ENCODE data around the gene STK24. TPM values are rescaled to one million over a fixed set of nuclear protein-coding genes. Genes with fewer than 3 reads are reported as not detected.

Gene STK24
- total RNA-seq: 72.9 TPM

DNA sequence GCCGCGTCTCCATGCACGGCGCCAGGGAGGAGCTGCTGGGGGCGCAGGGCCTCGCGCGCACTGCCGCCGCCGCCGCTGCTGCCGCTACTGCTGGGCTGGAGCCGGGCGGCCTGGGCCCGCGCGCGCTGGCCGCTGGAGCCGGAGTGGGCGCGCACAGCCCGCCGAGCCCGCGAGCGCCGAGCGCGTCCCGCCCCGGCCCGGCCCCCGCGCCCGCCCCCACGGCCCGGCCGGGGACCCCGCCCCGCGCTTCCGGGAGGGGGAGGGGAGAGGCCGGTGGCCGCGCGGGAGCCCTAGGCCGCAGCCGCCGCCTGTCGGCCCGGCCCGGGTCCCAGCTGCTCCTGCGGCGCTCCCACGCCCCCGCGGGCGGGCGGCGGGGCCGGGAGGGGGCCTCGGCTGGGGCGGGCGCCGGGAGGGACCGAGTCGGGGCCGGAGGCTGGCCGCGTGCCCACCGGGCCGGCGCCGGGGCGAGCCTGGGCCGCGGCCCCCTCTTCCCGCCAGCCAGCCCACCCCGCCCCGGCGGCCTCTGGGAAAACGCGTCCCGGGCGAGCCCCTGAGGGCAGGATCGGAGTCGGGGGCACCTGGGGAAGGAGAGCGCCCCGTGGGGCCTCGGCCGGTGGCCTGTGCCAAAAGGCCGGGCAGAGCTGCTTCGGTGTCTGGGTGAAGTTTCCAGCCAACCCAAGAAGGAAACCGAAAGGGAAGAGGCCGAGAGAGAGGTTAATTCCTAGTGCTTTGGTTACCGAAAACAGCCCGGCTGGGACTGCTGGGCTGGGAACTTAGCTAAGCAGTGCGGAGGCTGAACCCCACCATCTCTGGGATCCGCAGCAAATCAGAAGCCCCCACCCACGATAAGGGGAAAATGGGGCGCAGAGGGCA lies at the start of gene STK24:
Gene STK24 (minus strand): TSS at position 145 of the 873 bp plus-strand sequence. CDS start 321 bp downstream, outside the sequence.

Other genes with a start within 250 kb of the STK24 start
- gene SLC15A1, start 175.6 kb upstream of the STK24 start, total RNA-seq: 6.2 TPM

All from metanephros (tissue), 1 donor.